ENCODE data around the gene TRABD2B. TPM values are rescaled to one million over a fixed set of nuclear protein-coding genes. Genes with fewer than 3 reads are reported as not detected.

The TRABD2B gene
- total RNA-seq, 1 donor from 2014 or later = 6.8 TPM

DNA sequence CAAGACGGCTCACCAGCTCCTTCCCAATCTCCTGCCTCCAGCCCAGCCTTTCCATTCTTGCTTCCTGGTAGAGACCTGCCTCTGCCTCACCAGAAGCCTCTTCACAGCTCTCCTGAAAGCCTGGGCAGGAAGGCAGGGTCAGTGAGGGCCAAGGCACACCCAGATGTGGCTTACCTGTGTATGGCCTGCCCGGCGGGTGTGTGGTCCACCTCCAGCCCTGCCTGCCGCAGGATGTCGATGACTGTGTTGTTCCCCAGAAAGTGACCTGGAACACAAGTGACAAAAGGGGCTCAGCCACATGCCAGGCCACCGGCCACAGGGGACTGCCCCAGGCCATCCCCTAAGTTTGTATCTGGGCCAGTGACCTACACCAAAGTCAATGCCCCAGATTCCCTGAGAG, 218.9 kb downstream of the TRABD2B start:
- no peak for DNase-seq (ENCODE audit: low read depth)

- no peak for DNase-seq (ENCODE audit: low read depth)
Observed at GRCh38 chr1:47777322-47777721, 219.9 kb downstream of the TRABD2B start.

DNA sequence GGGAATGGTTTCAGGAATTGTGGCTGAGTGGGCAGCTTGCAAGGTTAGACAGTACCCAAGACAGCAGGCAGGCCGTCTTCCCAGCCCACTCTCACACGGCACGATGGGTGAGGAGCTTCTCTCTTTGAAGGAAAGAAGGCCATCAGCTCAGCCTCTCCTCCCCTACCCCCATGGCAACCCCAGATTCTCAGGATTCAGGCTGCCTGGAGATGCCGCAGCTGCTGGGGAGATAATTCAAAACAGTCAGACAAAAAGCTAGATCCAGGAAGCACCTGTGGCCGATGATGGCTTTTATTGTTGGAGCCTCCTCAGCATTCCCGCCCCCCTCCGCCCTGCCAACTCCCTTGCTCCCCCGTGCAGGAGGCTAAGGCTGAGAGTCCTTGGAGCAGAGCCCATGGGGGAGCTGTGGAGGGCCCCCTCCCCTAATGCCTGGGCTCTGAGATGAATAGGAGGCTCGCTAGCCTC, 220.5 kb downstream of the TRABD2B start:
- DNase-seq (ENCODE audit: low read depth) = no peak

GRCh38 chr1:47774986-47775834, 222.0 kb downstream of the TRABD2B start:
- DNase-seq (ENCODE audit: low read depth) = no peak

DNA sequence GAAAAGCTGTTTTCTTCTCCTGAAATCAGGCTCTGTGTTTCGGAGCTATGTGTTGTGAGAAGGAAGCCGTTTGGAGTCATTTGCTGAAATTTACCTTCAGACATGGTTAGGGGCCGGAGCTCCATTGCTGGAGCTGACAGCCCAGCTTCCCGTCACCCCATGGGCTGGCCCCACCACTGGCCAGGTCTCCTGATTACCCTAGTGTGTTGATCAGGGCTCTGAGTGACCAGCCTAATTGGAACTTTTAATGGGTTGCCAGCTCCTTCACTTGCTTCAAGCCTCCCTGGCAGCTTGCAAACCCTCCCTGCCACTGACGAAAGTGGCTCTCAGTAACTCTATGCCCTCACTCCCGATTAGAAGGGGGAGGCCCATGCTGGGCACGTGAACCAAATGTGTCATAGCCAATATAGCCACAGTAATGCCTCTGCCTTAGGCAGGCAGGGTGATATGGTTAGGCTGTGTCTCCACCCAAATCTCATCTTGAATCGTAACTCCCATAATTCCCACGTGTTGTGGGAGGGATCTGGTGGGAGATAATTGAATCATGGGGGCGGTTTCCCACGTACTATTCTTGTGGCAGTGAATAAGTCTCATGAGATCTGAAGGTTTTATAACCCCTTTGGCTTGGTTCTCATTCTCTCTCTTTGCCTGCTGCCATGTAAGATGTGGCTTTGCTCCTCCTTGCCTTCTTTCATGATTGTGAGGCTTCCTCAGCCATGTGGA, 224.1 kb downstream of the TRABD2B start:
- no peak for DNase-seq (ENCODE audit: low read depth)

DNA sequence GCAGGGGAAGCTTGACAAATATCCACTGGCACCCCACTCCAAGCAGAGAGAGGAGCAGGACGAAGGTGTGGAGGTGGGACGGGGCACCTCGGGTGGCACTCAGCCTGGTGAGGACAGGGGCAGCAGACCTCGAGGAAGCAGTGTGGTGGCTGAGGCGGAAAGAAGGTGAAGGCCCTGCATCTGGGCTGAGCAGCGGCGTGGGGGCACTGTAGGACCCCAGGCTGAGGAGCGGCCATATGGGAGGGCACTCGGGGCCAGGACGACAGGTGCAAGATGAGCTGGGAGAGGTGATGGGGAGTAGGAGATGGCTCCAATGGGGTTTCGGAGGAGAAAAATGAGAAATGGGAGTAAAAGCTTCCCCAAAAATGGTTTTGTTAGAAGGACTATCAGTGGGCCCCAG, 224.9 kb downstream of the TRABD2B start:
- DNase-seq (ENCODE audit: low read depth) = no peak

DNA sequence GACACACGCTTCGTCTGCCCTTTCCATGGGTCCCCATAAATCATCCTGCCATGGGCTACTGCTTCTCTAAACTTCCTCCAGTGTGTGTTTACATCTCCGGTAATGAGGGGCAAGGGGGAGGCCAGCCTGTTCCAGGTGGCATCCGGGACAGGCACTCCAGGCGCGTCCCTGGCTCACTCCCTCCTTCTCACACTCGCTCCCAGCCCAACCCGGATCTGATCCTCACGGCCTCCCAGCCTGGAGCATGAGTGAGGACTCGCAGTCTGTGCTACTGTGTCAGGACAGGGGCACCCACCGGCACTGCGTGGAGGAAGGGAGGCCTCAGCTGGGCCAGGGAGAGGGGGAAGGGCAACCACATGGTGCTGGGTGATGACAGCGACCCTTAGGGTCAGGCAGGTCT, 225.4 kb downstream of the TRABD2B start:
- DNase-seq (ENCODE audit: low read depth) = no peak

DNA sequence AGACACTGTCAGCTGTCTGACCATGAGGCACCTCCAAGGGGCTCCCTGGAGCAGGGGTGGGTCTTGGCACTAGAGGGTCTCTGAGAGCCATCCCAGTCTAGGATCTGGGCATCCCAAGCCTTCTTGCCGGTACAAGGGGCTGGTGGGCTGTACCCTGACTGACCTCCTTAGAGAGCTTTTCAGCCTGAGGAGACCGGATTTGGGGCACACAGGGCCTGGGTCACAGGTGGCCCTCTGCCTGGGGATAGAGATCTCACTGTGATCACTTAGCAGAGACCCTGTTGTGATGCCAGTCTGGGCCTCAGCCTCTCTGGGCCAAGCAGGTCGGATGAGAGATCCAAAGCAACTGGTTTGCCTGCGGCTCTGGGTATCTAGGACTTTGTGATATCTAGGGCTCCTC, 227.2 kb downstream of the TRABD2B start:
- no peak for DNase-seq (ENCODE audit: low read depth)

GRCh38 chr1:47769295-47769694, 227.9 kb downstream of the TRABD2B start:
- DNase-seq (ENCODE audit: low read depth) = no peak

- no peak for DNase-seq (ENCODE audit: low read depth)
Observed at GRCh38 chr1:47767741-47768100, 229.5 kb downstream of the TRABD2B start.

DNA sequence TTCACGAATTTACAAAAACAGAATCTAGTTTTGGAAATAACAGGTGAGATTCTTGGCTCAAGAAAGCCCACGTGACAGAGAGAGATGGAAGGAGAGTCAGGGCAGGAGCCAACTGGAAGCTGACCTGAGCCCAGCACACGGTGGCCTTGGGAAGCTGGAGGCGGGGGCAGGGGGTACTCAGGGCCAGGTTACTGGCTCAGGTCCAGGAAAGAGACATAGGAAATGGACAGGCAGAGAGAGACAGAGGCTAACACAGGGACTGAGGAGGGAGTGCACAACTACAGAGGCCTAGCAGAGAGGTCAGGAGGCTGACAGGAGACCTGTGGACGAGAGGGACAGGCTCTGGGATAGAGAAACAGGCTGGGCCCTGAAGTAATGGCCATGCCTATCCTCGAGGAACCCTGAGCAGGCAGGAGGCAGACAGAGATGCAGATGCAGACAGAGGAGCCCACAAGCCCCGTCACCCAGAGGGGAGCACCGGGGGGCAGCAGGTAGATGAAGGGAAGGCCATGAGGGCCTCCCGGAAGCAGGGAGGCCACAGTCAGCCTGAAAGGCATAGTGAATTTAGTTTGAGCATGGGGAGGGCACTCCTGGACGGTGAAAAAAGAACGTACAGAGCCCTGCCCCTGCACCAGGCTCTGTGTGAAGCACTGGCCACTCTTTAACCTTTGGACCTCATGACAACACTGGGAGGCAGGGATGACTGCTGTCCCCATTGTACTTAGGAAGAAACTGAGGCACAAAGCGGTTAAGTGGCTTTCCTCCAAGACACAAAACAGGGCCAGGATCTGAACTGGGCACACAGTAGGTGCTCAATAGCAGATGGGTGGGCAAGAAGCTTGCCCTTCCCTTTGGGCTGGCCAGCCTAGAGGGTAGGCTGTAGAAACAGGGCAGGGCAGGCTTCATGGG, 230.1 kb downstream of the TRABD2B start:
- DNase-seq (ENCODE audit: low read depth) = no peak

- no peak for DNase-seq (ENCODE audit: low read depth)
Observed at GRCh38 chr1:47765742-47766485, 231.3 kb downstream of the TRABD2B start.

GRCh38 chr1:47765236-47765635, 231.9 kb downstream of the TRABD2B start:
- DNase-seq (ENCODE audit: low read depth) = no peak

GRCh38 chr1:47764461-47765046, 232.6 kb downstream of the TRABD2B start:
- DNase-seq (ENCODE audit: low read depth) = no peak

GRCh38 chr1:47763591-47764171, 233.5 kb downstream of the TRABD2B start:
- no peak for DNase-seq (ENCODE audit: low read depth)

DNA sequence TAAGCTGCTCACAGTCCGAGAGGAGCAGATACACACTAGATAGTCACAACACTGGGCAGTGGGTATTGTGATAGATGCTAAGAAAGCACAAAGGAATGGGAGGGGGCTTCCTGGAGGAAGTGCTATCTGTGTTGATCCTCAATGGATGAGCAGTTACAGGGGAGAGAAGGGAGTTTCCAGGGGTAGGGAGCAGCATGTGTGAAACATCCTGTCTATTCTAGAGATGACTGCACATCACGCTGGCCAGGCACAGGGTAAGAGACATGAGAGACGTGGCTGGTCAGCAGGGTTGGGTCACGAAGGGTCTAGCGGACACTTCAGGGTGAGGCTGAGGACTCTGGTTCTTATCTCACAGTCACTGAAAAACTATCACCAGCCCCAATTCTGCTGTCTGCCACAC, 235.2 kb downstream of the TRABD2B start:
- no peak for DNase-seq (ENCODE audit: low read depth)

- no peak for DNase-seq (ENCODE audit: low read depth)
Observed at GRCh38 chr1:47761201-47761930, 235.8 kb downstream of the TRABD2B start.

- DNase-seq (ENCODE audit: low read depth) = no peak
Observed at GRCh38 chr1:47759936-47760629, 237.1 kb downstream of the TRABD2B start.

DNA sequence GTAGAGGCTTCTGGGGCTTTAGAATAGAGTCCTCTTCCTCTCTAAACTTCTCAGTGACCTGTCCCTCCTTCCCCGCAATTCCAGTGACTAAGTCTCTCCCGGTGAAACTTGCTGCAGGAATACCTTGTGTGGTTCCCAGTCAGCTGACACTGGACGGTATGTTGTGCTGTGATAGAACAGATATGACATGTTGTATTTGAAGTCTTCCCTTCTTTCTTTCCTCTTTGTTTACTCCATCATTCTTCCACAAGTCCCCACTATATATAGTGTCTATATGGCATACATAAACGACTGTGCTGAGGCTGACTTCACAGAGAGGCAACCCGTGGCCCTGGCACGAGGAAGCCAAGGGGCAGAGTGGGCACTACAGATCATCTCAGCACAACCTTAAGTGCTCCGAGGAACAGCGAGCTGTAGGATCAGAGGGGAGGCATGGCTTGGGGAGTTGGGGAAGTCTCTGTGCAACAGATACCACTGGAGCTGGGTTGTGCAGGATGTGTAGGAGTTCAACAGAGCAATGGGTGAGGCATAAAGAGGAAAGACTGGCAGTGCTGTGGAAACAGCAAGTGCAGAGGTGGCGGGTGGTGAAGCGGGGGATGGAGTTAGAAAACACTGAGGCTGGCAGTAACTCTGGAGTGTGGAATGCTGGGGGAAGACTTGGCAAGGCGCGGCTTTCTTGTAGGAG, 237.8 kb downstream of the TRABD2B start:
- no peak for DNase-seq (ENCODE audit: low read depth)
